HL-60 (cell line): ENCODE data around the gene PXDC1.
A peak's percentile ranks its signal among the peaks of the same experiment; 100 is the strongest.

Experiments
- DNase-seq, 2 experiments: peaks; one replicate each; pipeline ENCODE4 v3.0.0-alpha.2; 2010 to 2020; ENCODE audit warnings: low read depth in 1 of 2, low spot score in 1 of 2
- H3K27ac ChIP-seq: fragments of 250-450 bp; sonication (Bioruptor Pico); replicated peaks from 2 replicates; pipeline ENCODE4 v1.5.1; 2020; ENCODE audit warnings: mild to moderate bottlenecking, moderate library complexity
- H3K27me3 ChIP-seq: fragments of 250-450 bp; sonication (Bioruptor Pico); 2 replicates; pipeline ENCODE4 v1.5.1; 2021; ENCODE audit warnings: mild to moderate bottlenecking, moderate library complexity; ENCODE audit not compliant: insufficient read depth, poor library complexity, severe bottlenecking
- H3K4me3 ChIP-seq: replicated peaks from 2 replicates; pipeline ENCODE4 v1.5.1; 2011; ENCODE audit warnings: mild to moderate bottlenecking, control low read depth, low read length; ENCODE audit not compliant: insufficient read depth
- GABPA ChIP-seq: IDR thresholded peaks from 2 replicates; pipeline ENCODE4 v1.6.1; 2012; ENCODE audit warnings: low read depth
- POLR2AphosphoS5 ChIP-seq: IDR thresholded peaks from 2 replicates; pipeline ENCODE4 v1.6.1; 2012; ENCODE audit warnings: low read depth
- SPI1 ChIP-seq: IDR thresholded peaks from 2 replicates; pipeline ENCODE4 v1.6.1; 2012; ENCODE audit warnings: low read depth, mild to moderate bottlenecking, borderline replicate concordance
- long read RNA-seq: library from polyadenylated mRNA; unstranded; transcript quantifications from one replicate; pipeline ENCODE4 v2.0.0, GENCODE V29; 2020
- TF ChIP-seq, protein P1 (sequence below): IDR thresholded peaks from one replicate; pipeline ENCODE4 v1.5.1; 2011; ENCODE audit warnings: low read length, control low read depth, inconsistent platforms; ENCODE audit not compliant: insufficient read depth
- TF ChIP-seq, protein P2 (sequence below): IDR thresholded peaks from 2 replicates; pipeline ENCODE4 v1.6.1; 2012; ENCODE audit warnings: low read depth; ENCODE audit not compliant: insufficient replicate concordance

The PXDC1 gene, protein sequence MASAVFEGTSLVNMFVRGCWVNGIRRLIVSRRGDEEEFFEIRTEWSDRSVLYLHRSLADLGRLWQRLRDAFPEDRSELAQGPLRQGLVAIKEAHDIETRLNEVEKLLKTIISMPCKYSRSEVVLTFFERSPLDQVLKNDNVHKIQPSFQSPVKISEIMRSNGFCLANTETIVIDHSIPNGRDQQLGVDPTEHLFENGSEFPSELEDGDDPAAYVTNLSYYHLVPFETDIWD
- long read RNA-seq: 0 reads

DNA sequence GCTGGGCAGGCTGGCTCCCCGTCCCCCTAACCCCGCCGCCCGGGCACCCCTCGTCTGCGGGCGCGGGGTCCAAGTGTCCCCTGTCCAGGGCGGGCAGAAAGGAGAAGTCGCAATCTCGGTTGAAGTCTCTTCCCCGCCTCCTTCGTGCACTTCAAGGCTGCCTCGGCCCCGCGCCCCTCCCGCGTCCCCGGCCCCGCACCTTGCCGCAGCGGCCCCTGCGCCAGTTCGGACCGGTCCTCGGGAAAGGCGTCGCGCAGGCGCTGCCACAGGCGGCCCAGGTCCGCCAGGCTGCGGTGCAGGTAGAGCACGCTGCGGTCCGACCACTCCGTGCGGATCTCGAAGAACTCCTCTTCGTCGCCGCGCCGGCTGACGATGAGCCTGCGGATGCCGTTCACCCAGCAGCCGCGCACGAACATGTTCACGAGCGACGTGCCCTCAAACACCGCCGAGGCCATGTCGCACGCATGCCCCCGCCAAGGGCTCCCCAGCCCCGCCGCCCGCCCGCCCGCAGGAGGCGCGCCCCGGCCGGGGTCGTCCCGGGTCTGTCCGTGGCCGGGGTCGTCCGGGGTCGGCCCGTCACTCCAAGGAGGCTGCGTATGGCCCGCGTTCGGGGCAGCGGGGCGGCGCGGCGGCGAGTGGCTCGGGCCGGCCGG is at the start of gene PXDC1:
Gene PXDC1 (minus strand): TSS at position 637 of the 653 bp plus-strand sequence. CDS start 182 bp downstream, at position 455.
- H3K27me3 ChIP-seq: peaks cover 42% of the 10 kb centered on the region
- no peak for TF ChIP-seq POLR2AphosphoS5
- TF ChIP-seq, protein P1, sequence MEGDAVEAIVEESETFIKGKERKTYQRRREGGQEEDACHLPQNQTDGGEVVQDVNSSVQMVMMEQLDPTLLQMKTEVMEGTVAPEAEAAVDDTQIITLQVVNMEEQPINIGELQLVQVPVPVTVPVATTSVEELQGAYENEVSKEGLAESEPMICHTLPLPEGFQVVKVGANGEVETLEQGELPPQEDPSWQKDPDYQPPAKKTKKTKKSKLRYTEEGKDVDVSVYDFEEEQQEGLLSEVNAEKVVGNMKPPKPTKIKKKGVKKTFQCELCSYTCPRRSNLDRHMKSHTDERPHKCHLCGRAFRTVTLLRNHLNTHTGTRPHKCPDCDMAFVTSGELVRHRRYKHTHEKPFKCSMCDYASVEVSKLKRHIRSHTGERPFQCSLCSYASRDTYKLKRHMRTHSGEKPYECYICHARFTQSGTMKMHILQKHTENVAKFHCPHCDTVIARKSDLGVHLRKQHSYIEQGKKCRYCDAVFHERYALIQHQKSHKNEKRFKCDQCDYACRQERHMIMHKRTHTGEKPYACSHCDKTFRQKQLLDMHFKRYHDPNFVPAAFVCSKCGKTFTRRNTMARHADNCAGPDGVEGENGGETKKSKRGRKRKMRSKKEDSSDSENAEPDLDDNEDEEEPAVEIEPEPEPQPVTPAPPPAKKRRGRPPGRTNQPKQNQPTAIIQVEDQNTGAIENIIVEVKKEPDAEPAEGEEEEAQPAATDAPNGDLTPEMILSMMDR: no peak
- TF ChIP-seq, protein P2, sequence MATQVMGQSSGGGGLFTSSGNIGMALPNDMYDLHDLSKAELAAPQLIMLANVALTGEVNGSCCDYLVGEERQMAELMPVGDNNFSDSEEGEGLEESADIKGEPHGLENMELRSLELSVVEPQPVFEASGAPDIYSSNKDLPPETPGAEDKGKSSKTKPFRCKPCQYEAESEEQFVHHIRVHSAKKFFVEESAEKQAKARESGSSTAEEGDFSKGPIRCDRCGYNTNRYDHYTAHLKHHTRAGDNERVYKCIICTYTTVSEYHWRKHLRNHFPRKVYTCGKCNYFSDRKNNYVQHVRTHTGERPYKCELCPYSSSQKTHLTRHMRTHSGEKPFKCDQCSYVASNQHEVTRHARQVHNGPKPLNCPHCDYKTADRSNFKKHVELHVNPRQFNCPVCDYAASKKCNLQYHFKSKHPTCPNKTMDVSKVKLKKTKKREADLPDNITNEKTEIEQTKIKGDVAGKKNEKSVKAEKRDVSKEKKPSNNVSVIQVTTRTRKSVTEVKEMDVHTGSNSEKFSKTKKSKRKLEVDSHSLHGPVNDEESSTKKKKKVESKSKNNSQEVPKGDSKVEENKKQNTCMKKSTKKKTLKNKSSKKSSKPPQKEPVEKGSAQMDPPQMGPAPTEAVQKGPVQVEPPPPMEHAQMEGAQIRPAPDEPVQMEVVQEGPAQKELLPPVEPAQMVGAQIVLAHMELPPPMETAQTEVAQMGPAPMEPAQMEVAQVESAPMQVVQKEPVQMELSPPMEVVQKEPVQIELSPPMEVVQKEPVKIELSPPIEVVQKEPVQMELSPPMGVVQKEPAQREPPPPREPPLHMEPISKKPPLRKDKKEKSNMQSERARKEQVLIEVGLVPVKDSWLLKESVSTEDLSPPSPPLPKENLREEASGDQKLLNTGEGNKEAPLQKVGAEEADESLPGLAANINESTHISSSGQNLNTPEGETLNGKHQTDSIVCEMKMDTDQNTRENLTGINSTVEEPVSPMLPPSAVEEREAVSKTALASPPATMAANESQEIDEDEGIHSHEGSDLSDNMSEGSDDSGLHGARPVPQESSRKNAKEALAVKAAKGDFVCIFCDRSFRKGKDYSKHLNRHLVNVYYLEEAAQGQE: no peak
- TF ChIP-seq SPI1: no peak
- no peak for TF ChIP-seq GABPA
- peak within 1 kb of the TSS; percentile 31 for H3K4me3 ChIP-seq
- no peak for DNase-seq
- no peak within 1 kb of the TSS for H3K27ac ChIP-seq

DNA sequence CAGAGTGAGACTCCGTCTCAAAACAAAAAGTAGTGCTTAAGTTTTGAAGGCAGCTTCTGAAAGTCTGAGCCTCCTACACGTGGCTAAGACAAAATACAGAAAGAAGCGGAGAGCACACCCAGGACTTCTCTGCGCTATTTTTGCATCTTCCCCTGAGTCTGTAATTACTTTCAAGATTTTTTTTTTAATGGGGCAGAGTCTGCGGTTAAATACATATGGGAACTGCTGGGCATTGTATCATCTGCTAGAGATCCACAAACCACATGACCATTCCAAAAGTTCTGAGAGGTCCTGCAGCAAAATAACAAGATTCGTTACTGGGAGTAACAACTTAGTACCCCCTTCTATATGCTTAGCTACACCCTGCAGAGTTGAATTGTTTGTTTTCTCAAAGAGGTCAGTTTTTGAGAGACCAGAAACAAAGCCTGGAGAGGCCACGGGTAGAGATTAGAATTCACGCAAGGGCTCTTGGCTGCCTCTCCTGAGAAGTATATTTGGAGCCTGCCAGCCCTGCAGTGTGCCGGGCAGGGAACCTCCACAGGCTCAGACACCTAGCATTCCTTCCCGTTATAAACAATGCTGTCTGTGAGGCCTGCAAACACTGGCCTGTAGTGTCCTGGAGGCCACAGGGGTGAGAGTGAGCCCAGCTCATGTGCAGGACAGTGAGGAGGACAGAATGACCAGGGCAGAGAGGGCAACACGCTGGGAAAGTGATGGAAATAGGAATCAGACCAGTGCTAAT is 49.5 kb upstream of the PXDC1 start:
- Histone ChIP-seq H3K27ac (no peak overlapping the region), H3K4me3 (no peak overlapping the region), H3K27me3 (peaks cover 2% of the 10 kb centered on the region)
- DNase-seq: no peak
- TF ChIP-seq SPI1 (no peak), POLR2AphosphoS5 (no peak), GABPA (no peak)
- TF ChIP-seq, protein P1: no peak
- TF ChIP-seq, protein P2: no peak

DNA sequence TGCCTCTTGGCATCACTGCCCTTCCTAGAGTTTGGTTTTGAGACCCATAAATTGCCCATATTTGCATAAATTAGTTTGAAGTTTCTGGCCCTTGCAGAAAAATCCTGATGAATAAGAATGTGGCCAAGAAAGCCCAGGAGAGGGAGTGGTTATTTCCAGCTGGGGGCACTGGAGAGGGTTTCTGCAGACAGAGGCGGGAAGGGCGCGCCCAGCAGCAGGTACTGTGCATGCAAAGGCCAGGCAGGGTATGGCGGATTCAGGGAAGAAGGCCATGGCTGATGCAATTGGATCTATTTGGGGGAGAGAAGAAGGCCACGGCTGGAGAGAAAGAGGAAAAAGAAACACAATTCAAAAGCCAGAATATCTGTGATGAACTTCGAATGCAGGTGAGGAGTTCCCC is 48.2 kb upstream of the PXDC1 start:
- H3K27me3 ChIP-seq: peaks cover 2% of the 10 kb centered on the region
- no peak overlapping the region for H3K27ac ChIP-seq
- DNase-seq: no peak
- TF ChIP-seq POLR2AphosphoS5: no peak
- no peak for TF ChIP-seq SPI1
- TF ChIP-seq, protein P2: no peak
- no peak for TF ChIP-seq GABPA
- no peak overlapping the region for H3K4me3 ChIP-seq
